GM21825 (cell line): Measurements from ENCODE around the gene SRSF3.
"Not testable (repeated sequence)": the region's sequence is repeated elsewhere in the genome, so short reads cannot be mapped to it uniquely, and the experiment has no call there.

ENCODE experiments used
- ATAC-seq: cut with Tn5 transposase; IDR thresholded peaks from one replicate; pipeline ENCODE4 v1.9.1; 2021; ENCODE audit warnings: mild to moderate bottlenecking, moderate library complexity; ENCODE audit not compliant: unreplicated experiment

SRSF3 gene

GRCh38 chr6:36604090-36605060 lies 10.2 kb downstream of the SRSF3 start:
- no peak for ATAC-seq

DNA sequence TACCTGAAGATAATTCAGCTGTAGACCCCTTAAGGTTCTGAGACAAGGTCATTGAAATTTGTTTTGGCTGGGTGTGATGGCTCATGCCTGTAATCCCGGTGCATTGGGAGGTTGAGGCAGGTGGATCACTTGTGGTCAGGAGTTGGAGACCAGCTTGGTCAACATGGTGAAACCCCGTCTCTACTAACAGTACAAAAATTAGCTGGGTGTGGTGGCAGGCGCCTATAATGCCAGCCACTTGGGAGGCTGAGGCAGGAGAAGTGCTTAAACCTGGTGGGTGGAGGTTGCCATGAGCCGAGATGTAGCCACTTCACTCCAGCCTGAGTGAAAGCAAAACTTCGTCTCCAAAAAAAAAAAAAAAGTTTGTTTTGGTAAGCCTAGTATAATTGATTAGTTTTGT lies 11.0 kb downstream of the SRSF3 start:
- no peak for ATAC-seq

- no peak for ATAC-seq
These were observed 11.6 kb downstream of the SRSF3 start for GRCh38 chr6:36605560-36606391.

GRCh38 chr6:36607305-36607682 lies 13.1 kb downstream of the SRSF3 start:
- ATAC-seq, result not testable (repeated sequence)

- no peak for ATAC-seq
These were observed 13.7 kb downstream of the SRSF3 start for GRCh38 chr6:36607683-36608386.

GRCh38 chr6:36608788-36609563 lies 14.8 kb downstream of the SRSF3 start:
- ATAC-seq, result no peak

DNA sequence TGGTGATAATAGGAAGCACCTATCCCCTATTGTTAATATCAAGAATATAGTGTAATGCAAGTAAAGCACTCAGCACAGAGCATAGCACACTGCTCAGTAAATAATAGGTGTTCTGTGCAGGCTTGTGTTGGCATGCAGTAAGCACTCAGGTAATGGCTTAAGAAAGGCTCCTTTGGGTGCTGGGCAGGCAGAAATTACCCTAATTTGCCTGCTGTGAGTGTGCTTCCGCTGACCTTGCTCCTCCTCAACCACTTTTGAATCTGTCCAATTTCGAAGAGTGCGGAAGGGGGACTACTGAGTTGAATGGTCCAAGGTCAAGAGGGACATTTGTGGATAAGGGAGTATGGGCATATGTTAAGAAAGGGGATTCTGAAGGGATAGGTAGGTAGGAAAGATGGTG lies 15.4 kb downstream of the SRSF3 start:
- no peak for ATAC-seq

DNA sequence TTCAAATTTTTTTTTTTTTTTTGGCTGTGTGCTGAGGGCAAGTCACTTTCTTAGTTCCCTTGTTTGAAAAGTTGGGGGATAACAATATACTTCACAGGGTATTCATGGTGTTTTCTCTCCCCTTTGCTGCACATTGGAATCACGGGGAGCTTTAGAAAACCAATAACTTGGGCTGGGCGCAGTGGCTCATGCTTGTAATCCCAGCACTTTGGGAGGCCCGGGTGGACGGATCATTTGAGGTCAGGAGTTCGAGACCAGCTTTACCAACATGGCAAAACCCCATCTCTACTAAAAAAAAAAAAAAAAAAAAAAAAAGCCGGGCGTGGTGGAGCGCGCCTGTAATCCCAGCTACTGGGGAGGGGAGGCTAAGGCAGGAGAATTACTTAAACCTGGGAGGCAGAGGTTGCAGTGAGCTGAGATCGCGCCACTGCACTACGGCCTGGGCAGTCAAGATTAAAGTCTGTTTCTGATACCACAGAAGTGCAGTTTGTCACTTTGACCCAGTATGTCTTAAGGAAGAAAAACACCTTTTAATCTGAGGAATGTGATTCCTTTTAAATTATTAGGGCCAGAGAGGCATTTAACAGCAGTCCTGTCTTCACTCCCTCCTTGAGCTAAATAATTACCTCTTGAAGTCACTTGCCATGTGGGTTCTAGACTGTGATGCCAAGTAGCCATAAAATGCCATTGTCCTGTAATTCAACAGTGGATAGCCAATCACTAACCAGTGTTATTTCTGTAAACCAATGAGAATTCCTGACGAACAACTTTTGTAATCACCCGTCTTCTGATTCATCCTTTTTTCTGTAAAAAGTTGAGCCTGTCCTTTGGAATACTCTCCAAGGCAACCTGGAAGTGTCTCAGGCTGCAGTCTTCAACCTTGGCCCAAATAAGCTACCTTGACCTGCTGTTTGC lies 16.1 kb downstream of the SRSF3 start:
- no peak for ATAC-seq

GRCh38 chr6:36610956-36611336 lies 16.8 kb downstream of the SRSF3 start:
- no peak for ATAC-seq

- not testable (repeated sequence) for ATAC-seq
These were observed 17.5 kb downstream of the SRSF3 start for GRCh38 chr6:36611679-36612078.

DNA sequence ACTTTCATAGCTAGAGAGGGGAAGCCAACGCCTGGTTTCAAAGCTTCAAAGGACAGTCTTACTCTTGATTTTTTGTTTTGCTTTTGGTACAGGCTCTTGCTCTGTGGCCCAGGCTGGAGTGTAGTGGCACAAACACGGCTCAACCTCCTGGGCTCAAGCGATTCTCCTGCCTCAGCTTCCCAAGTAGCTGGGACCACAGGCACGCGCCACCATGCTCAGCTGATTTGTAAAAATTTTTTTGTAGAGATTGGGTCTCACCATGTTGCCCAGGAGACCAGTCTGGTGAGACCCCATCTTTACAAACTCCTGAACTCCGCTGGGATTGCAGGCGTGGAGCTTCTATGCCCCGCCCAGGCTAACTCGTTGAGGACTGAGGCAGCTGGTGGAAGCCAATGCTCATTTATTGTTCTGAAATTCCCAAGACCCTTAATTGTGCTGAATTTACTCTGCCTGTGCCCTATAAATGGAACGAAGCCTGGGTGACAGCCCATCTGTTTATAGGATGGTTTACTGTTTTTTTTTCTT lies 18.0 kb downstream of the SRSF3 start:
- ATAC-seq, result no peak

DNA sequence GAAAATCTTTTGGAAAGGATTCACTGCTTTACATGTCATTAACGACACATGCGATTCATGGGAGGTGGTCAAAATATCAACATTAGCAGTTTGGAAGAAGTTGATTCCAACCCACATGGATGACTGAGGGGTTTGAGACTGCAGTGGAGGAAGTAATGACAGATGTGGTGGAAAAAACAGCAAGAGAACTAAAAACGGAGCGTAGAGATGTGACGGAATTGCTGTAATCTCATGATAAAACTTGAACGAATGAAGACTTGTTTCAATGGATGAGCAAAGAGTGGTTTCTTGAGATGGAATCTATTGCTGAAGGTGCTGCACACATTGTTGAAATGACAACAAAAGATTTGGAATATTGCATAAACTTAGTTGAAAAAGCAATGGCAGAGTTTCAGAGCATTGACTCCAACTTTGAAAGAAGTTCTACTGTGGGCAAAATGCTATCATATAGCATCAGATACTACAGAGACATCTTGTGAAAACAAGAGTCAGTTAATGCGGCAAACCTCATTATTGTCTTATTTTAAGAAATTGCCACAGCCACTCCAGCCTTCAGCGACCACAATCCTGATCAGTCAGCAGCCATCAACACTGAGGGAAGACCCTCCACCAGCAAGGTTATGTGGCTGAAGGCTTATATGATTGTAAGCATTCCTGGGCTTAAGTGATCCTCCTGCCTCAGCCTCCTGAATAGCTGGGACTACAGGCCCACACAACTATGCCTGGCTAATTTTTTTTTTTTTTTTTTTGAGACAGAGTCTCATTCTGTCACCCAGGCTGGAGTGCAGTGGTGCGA lies 19.2 kb downstream of the SRSF3 start:
- no peak for ATAC-seq

GRCh38 chr6:36615018-36615761 lies 21.0 kb downstream of the SRSF3 start:
- ATAC-seq, result no peak

DNA sequence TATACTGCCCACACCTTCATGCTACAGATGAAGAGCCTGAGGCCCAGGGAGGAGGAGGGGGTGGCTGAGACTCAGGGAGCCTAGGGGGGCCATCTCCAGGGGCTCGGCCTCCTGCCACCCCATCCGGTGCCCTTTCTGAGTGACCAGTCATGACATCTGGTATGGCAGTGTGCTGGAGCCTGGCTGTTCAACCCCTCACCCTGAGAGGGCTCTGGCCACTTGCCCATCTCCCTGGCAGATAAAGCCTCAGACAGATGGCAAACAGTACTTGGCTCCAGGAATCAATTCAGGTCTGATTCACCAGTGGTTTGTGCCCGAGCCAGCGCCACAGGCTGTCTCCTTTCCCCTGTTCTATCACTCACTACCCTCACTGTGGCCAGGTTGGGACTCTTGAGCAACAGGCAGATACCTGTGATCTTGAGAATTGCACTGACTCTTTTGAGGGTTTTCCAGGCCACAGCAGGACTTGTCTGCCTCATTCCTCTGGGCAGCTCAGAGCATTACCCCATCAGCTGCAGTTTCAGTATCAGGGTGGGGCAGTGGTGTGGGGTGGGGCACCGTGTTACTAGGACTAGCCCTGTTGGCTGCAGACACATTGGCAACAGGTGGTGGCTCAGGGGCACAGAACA lies 22.8 kb downstream of the SRSF3 start:
- ATAC-seq, result no peak

GRCh38 chr6:36618366-36619355 lies 24.5 kb downstream of the SRSF3 start:
- no peak for ATAC-seq

- ATAC-seq, result no peak
These were observed 27.3 kb downstream of the SRSF3 start for GRCh38 chr6:36621371-36621855.
